HFF-Myc (cell line): ENCODE data around the gene FBXW9.
"Not testable (repeated sequence)": the region's sequence is repeated elsewhere in the genome, so short reads cannot be mapped to it uniquely, and the experiment has no call there.

Source experiments
- DNase-seq: peaks from one replicate; pipeline ENCODE4 v3.0.0-alpha.2; 2011; ENCODE audit warnings: low read depth; ENCODE audit errors: extremely low read depth
- H3K4me3 ChIP-seq: replicated peaks from 2 replicates; pipeline ENCODE4 v1.5.1; 2011; ENCODE audit warnings: low read depth, mild to moderate bottlenecking, control low read depth, low read length
- TF ChIP-seq, protein P1 (sequence below): IDR thresholded peaks from 2 replicates; pipeline ENCODE4 v1.5.1; 2012; ENCODE audit warnings: mild to moderate bottlenecking, low read depth, low read length, control low read depth; ENCODE audit errors: missing control alignments

Gene FBXW9

DNA sequence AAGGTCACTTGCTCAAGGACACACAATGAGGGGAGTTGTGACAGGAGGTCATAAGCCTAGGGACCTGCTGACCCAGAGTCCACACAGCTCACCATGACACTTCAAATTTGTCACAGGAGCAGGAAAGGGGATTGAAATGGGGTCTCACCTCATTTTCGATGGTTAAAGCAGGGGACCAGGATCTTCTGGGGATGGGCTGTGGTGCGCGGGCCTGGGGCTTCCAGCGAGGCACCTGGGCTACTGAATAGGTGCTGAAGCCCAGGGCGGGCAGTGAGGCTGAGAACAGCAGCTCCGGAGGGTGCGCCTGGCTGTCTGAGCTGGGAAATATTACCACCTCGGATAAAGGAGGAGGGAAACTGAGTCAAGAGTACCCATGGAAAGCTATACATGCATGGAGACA lies 40.9 kb downstream of the FBXW9 start:
- TF ChIP-seq, protein P1, sequence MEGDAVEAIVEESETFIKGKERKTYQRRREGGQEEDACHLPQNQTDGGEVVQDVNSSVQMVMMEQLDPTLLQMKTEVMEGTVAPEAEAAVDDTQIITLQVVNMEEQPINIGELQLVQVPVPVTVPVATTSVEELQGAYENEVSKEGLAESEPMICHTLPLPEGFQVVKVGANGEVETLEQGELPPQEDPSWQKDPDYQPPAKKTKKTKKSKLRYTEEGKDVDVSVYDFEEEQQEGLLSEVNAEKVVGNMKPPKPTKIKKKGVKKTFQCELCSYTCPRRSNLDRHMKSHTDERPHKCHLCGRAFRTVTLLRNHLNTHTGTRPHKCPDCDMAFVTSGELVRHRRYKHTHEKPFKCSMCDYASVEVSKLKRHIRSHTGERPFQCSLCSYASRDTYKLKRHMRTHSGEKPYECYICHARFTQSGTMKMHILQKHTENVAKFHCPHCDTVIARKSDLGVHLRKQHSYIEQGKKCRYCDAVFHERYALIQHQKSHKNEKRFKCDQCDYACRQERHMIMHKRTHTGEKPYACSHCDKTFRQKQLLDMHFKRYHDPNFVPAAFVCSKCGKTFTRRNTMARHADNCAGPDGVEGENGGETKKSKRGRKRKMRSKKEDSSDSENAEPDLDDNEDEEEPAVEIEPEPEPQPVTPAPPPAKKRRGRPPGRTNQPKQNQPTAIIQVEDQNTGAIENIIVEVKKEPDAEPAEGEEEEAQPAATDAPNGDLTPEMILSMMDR, result no peak
- no peak overlapping the region for H3K4me3 ChIP-seq
- no peak for DNase-seq

DNA sequence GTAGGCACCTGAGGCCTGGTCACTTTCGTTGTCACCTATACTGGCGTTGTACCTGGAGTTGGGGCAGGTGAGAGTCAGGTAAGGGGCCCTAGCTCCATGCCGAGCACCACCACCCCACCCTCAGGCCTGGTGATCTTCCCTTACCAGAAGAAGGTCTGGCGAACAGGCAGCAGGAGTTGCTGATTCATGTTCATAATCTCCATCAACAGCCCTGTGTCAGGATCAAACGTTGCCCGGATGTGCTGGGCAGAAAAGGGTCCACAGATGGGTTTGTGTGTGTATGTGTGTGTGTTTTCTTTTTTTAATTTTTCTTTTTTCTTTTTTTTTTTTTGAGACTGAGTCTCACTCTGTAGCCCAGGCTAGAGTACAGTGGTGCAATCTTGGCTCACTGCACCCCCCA lies 44.2 kb downstream of the FBXW9 start:
- no peak overlapping the region for H3K4me3 ChIP-seq
- TF ChIP-seq, protein P1, result no peak
- no peak for DNase-seq

- H3K4me3 ChIP-seq, result no peak overlapping the region
- TF ChIP-seq, protein P1, result no peak
- no peak for DNase-seq
Measured at GRCh38 chr19:12649941-12650340, 46.5 kb downstream of the FBXW9 start.

DNA sequence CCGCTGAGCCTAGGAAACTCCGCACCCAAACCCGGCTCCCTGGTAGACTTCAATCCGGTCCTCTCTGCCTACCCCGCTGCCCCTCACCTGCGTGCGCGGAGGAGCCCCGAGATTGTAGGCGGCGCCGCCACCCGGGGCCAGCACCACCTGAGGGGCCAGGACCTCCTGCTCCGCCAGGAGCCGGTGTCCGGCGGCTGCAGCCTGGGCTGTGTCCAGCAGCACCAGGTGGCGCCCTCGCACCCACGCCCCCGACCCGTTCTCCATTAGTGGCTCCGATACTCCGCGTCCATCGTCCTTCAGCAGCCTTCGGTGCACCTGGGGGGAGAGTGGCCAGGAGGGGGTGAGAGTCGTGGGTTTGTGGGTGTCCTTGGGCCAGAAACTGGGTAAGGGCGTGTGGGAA lies 48.3 kb downstream of the FBXW9 start:
- TF ChIP-seq, protein P1, result peak; percentile 12
- no peak overlapping the region for H3K4me3 ChIP-seq
- DNase-seq, result no peak

- TF ChIP-seq, protein P1, result no peak
- H3K4me3 ChIP-seq, result no peak overlapping the region
- no peak for DNase-seq
Measured at GRCh38 chr19:12647490-12648071, 48.9 kb downstream of the FBXW9 start.

DNA sequence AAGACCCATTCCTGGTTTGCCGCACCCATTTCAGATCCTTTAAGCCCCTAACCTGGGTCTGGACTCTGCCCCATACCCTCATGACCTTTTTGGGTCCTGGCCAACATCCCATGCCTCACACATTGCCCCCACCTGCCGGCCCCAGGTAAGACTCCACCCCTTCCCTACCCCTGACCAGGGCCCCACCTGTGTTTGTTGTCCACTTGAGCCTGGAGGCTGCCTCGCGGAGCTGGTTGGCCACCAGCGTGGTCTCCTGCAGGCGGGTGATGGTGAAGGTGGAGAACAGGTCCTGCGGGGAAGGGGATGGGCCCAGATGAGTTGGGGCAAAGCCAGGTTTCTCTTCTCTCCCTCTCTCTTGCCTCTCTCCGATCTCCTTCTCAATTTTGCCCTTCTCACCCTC lies 49.4 kb downstream of the FBXW9 start:
- TF ChIP-seq, protein P1, result no peak
- no peak overlapping the region for H3K4me3 ChIP-seq
- no peak for DNase-seq

DNA sequence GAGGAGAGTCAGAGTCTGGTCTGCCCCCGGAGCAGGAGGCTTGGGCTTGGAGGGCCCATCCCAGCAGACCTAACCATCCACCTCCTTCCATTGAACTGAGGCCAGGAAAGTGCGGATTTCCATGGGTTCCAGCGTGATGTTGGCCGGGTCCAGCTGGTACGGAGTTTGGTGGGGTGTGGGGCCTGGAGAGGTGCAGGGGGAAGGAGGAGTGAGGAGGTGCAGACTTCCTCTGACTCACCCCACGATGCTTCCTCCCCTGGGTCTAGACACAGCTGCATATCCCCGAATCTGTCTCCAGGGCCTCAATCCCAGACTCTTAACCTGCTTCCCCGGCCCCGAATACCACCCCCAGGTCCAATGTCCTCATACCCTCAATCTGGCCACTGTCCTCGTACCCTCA lies 49.9 kb downstream of the FBXW9 start:
- TF ChIP-seq, protein P1, result no peak

GRCh38 chr19:12643716-12644115 lies 52.7 kb downstream of the FBXW9 start:
- not testable (repeated sequence) for H3K4me3 ChIP-seq

More for the DNA sequence above, 49.9 kb downstream of the FBXW9 start:
- no peak overlapping the region for H3K4me3 ChIP-seq
- DNase-seq, result no peak

More at GRCh38 chr19:12643716-12644115, 52.7 kb downstream of the FBXW9 start:
- not testable (repeated sequence) for DNase-seq
